Cardiac fibroblast (primary cell): ENCODE data around the gene ADAP1.
"Not testable (repeated sequence)": the region's sequence is repeated elsewhere in the genome, so short reads cannot be mapped to it uniquely, and the experiment has no call there.

ENCODE experiments used
- DNase-seq, 2 donors: peaks; one replicate each; pipeline versions ENCODE4 v3.0.0 to v3.0.0-alpha.2; 2010; ENCODE audit warnings: low read depth in 2 of 2
- H3K4me3 ChIP-seq, 2 donors: replicated peaks in 1 of 2; 1 replicate in 1 of 2; 2 replicates in 1 of 2; pipeline ENCODE4 v1.5.1; 2011; ENCODE audit warnings: low read depth in 2 of 2, low read length in 2 of 2, mild to moderate bottlenecking in 2 of 2, moderate library complexity in 1 of 2
- TF ChIP-seq, protein P1 (sequence below): IDR thresholded peaks from one replicate; pipeline ENCODE4 v1.5.1; 2011; ENCODE audit warnings: low read depth, mild to moderate bottlenecking, low read length, inconsistent platforms

Gene ADAP1

DNA sequence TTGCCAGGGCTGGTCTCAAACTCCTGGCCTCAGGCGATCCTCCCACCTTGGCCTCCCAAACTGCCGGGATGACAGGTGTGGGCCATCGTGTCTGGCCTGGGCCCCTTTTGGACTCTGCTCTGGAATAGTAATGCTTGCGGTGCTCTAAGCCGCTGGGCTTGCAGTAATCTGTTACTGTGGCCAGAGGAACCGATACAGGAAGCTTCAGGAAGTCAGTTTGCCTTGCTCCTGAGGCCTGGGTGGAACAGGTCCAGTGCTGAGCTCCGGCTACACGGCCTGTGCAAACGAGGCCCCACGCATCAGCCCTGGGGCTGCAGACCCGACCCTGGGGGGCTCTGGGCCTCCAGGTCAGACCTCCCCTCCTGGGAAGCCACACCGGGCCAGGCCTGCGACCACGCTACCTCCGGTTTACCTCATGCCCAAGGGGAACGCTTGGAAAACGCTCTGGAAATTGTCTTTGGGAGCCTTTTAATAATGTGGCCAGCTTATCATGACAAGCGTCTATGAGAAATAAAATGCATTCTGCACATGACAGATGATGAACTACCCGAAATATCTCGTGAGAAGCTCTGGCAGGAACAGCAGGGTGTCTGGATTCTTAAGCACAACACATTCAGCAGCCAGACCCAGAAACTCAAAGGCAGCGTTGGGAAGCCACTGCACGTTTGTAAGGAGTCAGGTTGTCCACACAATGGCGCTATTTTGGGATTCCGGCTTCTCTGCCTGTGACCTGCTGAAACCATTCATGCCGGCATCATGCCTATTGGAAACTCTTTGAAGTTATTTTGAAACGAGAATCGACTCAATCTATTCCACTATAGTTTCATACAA is 10.1 kb upstream of the ADAP1 start:
- no peak overlapping the region for H3K4me3 ChIP-seq
- DNase-seq = peak; percentile 55 to 69
- TF ChIP-seq, protein P1, sequence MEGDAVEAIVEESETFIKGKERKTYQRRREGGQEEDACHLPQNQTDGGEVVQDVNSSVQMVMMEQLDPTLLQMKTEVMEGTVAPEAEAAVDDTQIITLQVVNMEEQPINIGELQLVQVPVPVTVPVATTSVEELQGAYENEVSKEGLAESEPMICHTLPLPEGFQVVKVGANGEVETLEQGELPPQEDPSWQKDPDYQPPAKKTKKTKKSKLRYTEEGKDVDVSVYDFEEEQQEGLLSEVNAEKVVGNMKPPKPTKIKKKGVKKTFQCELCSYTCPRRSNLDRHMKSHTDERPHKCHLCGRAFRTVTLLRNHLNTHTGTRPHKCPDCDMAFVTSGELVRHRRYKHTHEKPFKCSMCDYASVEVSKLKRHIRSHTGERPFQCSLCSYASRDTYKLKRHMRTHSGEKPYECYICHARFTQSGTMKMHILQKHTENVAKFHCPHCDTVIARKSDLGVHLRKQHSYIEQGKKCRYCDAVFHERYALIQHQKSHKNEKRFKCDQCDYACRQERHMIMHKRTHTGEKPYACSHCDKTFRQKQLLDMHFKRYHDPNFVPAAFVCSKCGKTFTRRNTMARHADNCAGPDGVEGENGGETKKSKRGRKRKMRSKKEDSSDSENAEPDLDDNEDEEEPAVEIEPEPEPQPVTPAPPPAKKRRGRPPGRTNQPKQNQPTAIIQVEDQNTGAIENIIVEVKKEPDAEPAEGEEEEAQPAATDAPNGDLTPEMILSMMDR = peak; percentile 33

DNA sequence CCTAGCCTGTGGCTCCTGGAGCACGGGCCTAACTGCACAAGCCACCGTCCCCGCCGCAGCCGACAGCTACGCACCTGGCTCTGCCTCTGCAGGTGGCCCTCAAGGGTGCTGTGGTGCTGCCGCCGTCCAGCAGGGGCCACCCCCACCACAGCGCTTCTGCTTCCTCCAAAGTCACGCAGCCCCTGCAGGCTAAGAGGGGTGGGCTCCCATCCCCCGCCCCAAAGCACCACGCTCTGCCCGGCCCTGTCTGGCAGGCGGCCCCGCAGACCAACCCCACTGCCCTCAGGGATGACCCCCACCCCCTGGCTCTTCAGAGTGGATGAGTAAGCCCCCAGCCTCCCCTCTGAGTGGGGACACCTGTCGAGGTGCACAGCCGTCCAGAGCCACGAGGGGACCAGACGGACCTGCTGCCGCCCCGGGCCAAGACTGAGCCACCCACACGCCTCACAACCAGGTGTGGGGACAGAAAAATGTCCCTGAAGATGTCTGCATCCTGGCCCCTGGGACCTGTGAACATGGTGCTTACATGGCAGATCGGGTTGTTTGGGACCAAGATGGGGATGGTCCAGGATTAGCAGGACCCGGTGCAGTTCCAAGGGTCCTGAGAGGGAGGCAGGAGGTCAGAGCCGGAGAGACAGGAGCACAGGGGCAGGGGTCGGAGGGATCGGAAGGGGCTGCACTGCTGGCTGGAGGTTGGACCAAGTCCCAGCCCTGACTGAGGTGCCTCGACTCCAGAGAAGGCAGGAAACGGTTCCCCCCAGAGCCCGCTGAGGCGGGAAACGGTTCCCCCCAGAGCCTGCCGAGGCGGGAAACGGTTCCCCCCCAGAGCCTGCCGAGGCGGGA is 9.0 kb upstream of the ADAP1 start:
- TF ChIP-seq, protein P1 = no peak
- no peak overlapping the region for H3K4me3 ChIP-seq
- no peak for DNase-seq

DNA sequence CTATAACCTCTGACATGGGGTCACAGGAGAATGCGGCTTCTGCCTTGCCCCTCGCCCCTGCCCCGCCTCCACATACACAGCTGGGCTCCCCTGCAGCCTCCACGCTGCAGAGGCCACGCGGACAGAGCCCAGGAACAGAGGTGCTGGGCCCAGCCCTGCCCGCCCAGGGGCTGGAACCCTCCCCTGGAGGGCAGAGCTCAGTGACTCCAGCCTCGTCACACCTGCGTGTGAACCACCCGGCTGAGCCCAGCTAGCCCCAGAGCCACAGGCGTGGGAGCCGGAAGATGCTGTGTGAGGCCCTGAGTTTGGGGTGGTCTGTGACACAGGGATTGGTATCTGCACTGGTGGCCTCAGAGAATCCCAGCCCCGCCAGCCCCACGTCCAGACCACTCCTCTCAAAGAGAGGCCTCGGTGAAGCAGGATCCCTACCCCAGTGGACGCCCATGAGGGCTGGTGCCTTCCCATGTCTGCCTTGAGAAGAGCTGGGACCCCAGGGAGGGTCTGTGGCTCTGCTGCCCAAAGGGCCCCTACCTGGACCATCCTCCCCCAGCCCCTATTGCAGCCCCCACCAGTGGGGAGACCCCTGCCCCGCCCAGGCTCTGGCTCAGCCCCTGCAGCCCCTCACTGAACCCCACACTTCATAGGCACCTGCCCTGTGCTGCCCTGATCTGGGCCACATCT is 8.1 kb upstream of the ADAP1 start:
- DNase-seq = no peak
- TF ChIP-seq, protein P1 = no peak
- H3K4me3 ChIP-seq = no peak overlapping the region

DNA sequence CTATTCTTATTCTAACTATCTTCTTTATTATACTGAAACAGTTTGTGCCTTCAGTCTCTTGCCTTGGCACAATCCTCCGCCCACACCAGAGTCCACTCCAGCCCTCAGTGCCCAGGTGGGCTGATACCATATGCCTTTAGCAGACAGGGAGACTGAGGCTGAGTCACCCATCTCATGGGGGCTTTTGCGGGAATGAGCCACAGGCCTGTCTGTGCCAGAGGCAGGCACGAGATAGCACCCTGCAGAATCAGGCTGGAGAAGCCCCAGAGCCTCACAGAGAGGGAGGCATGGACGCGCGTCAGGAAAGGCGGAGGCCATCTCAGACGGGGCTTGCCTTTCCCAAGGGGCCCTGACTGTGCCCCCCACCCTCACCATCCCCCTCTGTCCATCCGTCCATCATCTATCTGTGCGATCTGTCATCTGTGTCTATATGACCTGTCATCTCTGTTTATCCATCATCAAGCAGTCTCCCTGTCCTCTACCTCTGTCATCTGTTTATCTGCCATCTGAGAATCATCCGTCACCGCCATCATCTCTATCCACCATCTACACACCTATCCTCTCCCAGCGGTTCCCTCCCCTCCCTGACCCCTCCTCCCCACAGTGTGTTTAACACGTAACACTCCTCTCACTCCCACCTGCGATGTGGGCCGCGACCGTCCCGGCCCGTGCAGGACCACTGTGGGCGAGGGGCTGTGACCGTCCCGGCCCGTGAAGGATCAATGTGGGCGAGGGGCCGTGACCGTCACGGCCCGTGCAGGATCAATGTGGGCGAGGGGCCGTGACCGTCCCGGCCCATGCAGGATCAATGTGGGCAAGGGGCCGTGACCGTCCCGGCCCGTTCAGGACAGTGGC is 7.3 kb upstream of the ADAP1 start:
- no peak for DNase-seq
- TF ChIP-seq, protein P1 = no peak
- no peak overlapping the region for H3K4me3 ChIP-seq

DNA sequence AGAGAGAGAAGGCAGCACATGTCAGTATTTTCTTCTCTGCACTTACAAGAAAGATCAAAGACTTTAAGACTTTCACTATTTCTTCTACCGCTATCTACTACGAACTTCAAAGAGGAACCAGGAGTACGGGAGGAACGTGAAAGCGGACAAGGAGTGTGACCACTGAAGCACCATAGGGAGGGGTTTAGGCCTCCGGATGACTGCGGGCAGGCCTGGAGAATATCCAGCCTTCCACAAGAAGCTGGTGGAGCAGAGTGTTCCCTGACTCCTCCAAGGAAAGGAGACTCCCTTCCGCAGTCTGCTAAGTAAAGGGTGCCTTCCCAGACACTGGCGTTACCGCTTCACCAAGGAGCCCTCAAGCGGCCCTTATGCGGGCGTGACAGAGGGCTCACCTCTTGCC is 6.5 kb upstream of the ADAP1 start:
- H3K4me3 ChIP-seq = not testable (repeated sequence)
- DNase-seq = peak in 1 of 2 donors; percentile 42

DNA sequence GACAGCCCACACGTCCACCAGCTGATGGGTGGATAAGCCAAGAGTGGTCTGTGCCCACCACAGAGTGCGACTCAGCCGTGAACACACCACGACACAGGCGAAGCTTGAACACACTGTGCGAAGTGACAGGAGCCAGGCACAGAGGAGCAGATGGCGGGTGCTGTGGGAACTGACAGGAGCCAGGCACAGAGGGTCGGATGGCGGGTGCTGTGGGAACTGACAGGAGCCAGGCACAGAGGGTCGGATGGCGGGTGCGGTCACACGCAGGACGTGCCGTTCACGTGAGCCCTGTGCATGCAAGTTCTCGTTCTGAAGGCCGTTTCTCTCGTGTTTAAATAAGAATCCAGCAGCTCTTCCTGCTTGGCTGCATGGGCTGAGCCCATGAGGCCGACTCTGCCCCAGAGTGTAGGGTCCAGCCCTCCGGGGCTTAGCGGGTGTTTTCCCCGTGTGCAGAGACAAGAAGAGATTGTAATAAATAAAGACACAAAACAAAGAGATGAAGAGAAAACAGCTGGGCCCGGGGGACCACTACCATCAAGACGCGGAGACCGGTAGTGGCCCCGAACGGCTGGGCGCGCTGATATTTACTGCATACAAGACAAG is 5.9 kb upstream of the ADAP1 start:
- no peak for DNase-seq
- TF ChIP-seq, protein P1 = no peak
- H3K4me3 ChIP-seq = no peak overlapping the region

DNA sequence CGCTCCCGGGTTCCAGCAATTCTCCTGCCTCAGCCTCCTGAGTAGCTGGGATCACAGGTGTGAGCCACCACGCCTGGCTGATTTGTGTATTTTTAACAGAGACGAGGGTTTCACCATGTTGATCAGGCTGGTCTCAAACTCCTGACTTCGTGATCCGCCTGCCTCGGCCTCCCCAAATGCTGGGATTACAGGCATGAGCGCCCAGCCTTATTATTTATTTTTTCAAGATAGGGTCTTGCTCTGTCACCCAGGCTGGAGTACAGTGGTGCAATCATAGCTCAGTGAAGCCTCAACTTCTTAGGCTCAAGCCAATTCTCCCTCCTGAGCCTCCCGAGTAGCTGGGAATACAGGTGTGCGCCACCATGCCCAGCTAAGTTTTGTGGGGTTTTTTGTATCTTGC is 5.3 kb upstream of the ADAP1 start:
- DNase-seq, H3K4me3 ChIP-seq: not testable (repeated sequence)
